CD4-positive, alpha-beta T cell treated with Interferon alpha-2 for 1 hour (primary cell): ENCODE measurements around the gene DHRS3.
A peak's percentile ranks its signal among the peaks of the same experiment; 100 is the strongest.

Source experiments
- DNase-seq, 2 donors: peaks; one replicate each; pipeline ENCODE4 v3.0.0-alpha.2; 2020 to 2022

DHRS3 gene

DNA sequence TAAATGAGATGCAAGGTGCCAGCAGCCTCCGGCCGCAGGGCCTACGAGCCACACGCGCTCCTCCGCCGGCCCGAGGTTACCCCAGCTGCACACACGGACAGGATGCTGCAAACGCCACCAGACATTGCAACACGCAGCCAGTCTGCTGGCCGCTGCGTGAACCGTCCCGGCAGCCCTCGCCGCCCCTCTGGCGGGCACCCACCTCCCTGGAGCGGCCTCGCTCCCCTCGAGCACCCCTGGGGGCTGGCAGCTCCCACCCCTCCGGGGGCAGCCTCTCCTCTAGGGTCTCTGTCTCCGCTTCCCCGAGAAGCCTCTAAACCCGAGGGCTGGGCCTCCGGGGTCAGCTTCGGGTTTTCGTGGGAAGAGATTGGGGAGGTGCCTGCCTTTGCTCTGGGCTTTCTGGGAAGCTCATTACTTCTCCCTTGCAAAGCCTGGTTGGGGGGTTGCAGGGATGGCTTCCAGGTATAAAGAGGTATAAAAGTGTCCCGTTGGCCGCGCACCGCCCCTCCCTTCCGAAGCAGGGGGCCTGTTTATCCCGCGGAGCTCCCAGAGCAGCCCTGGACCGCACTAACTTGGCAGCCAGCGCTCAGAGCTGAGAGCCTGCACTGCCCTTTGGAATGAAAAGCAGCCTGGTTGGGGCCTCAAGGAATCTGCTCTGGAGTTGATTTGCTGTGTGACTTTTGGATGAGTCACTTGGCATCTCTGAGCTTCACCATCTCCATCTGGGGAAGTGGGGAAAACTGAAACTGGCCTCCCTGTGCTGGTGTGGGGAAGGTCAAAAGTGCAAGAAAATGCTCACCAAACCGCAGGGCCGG, 21.8 kb downstream of the DHRS3 start:
- DNase-seq, result peak in 1 of 2 donors; percentile 63

DNA sequence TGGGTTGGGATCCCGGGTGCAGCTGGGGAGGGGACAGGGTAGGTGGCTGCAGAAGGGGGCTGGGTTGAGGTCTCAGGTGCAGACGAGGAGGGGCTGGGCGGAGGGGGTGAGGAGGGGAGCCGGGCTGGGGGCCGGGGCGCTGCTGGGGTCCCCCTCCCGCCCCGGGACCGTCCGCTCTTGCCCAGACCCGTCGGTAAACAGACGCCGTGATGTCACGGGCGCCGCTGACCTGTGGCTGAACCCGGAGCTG, 22.3 kb downstream of the DHRS3 start:
- peak in 1 of 2 donors; percentile 12 for DNase-seq

DNA sequence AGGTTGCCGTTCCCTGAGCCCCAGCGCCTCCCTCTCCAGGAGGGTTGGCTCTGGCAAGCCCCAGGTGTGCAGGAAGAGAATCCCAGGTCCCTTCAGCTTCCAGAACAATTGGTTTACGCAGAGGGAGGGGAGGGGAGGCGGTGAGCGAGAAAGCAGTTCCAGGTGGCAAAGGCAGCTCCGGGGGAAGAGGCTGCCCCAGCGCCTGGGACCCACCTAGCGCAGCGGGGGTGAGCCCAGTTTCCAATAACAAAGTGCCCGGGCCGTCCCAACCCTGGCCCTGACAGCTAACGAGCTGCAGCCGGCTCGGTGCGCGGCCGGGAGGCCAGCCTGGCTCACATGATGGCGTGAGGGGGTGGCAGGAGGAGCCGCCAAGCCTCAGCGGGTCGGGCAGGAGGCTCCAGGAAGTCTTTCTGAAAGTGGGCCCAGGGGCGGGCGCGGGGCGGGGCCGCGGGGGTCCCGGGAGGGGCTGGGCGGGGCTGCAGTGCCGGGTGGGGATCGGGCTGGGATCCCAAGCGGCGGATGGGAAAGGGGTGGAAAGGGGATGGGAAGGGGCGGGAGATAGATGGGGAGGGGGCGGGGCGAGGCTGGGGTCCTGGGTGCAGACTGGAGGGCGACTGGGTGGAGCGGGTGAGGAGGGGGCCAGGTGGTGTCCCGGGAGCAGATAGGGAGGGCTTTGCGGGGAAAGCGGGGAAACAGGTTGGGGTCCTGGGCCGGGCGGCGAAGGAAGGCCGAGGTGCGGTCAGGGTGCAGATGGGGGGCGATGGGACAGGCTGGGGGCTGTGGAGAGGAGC, 22.8 kb downstream of the DHRS3 start:
- peak in 1 of 2 donors; percentile 27 for DNase-seq

DNA sequence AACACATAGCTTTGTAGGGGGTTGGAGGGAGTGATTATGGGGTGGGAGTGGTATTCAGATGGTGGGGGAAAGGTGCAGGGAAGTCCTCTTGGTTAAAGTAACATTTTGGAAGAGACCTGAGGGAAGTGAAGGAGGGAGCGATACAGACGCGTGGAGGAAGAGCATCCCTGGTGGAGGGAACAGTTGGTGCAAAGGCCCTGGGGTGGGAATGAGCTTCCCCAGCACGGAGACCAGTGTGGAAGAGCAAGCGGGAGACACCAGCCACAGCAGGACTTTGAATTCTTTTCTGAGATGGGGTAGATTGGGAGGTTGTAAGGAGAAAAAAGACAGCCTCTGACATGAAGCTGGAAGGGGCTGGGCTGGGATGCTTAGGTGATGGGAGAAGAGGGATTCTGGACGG, 23.5 kb downstream of the DHRS3 start:
- DNase-seq, result no peak

DNA sequence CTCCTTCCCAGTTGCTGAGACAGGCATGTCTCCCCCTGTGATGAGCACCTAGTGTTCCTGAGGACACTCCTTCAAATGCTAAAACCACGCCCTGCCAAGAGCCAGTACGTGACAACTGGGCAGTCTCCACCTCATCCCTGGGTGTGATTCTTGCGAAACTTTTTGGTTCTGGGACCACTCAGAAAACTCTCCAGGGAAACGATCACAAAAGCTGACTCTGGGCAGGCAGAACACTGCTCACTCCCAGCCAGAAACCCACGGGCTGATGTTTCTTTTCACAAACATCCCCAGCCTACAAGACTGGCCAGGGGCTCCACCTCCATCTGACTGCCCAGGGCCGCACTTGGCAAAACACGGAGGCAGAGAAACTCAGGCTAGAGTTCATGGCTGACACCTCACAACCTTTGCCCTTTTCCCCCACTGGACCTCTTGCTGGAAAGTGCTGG, 24.4 kb downstream of the DHRS3 start:
- no peak for DNase-seq

DNA sequence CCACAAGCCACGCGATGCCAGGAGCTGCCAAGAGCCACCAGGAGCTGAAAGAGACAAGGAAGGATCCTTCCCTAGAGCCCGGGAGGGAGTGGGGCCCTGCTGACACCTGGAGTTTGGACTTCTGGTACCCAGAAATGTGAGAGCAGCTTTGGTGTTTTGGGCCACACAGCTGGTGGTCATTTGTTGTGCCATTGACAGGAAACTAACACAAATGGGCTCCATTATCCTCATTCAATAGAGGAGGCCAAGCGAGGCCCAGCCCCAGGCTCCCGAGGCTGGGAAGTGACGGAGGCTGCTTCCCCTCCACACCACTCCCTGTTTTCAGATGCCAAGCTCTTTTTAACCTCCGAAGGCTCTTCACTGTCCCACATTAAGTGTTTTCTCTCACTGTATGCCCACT, 25.5 kb downstream of the DHRS3 start:
- DNase-seq, result no peak

DNA sequence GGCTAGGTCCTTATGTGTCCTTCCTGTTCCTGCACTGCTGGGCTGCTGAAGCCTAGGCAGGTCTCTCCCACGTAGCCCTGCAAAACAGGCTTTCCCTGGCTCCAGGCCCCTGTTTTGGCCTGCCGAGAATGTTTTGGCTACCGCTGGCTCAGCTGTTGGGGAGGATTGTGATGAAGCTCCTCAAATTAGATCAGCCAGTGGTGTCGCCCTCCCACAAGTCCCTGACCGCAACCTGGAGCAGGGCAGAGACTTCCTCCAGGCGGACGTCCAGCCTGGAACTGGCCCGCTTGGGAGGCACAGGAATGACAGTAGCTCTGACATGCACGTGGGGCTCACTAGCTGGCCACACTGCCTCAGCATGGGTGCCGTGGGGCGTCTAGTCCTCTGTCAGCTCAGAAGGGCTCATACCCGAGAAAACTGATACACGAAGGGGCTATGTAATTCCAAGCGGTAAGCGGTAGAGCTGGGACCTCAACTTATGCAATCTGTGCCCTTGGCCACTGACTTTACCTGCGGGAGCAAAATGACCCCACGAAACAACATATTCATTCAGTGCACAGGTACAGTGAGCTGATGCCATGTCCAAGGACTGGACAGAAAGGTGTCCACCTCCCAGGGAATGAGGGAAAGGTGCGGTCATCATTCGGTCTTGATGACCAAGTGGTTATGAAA, 26.6 kb downstream of the DHRS3 start:
- DNase-seq, result no peak

DNA sequence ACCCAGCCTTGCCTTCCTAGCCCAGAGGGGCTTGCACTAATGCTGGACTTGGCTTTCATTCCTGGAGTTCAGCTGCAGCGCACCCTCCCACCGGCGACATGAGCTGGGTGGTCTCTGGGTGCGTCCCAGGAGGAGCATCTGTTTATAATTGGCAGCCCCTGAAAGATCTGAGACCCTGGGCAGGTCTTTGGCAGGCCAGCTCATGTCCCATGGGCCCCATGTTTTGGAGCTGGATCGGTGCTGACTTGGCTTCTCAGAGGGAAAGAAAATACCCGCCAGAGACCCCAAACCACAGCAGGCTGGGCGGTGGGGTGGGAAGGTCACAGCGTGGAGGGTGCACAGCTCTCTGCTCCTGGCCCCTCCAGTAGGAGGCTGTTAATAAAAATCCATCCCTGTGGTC, 29.3 kb downstream of the DHRS3 start:
- no peak for DNase-seq

DNA sequence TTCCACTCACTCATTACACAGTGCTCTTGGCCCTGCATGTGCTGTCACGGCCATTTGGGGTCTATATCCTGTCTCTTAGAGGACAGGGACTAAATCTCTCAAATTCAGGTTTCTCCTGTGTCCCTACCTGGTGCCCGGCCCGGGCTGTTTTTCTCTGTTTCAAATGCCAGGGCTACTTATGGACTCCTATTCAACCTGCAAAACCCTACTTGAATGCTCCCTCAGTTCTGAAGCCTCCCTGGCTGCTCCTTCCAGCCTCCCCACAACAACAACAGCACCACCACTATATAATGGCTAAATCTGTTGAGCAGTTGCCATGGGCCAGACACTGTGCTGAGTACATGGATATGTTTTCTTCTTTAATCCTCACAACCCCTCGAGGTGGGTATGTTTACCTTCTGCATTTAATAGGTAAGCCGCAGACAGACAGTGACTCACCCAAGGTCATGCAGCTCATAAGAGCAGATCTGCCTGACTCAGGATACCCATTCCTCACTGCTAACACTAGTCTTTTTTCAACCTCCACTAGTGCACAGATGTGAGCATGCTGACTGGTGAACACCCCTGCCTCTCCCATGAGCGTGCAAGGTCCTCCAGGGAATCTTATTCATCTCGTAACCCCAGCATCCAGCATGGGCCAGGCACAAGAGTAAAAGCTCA, 29.9 kb downstream of the DHRS3 start:
- no peak for DNase-seq

DNA sequence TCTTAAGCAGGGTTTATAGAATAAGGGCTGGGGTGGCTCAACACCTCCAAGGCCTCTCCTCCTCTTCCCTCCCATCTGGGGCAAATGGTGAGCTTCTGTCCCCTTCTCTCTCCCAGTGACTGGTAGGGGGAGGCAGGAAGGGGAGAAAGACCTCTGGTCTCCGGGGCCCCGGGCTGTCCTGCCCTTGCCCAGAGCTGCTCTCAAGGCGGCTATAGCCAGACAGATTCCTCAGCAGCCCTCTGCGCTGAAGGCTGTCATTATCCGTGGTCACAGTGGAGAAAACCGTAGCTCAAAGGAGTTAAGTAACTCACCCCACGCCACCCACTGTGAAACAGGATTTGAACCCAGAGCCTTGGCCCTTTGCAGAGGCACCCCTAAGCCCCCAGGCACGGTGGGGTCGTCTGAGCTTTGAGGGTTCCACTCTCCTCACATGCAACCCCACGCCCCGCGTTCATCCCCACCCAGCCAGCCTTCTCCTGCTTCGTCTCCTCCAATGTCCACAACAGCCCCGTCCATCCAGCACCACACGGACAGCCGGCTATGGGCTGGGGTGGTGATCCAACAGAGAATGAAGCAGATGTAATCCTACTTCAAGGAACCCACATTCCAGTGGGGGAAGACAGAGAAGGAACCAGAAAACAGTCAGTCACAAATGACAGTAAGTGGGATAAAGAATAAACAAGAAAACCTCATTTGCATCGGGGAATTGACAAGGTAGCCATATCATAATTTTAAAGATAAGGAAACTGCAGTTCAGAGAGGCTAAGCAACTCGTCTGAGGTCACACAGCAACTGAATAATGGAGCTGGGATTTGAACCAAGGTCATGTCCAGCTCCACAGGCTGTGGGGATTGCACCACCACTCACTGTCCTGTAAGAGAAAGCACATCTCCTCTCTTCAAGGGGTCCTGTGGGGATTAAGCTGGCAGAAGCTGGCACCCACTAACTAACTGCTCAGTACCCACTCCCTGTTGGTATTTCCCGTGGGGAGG, 31.8 kb downstream of the DHRS3 start:
- DNase-seq, result no peak

DNA sequence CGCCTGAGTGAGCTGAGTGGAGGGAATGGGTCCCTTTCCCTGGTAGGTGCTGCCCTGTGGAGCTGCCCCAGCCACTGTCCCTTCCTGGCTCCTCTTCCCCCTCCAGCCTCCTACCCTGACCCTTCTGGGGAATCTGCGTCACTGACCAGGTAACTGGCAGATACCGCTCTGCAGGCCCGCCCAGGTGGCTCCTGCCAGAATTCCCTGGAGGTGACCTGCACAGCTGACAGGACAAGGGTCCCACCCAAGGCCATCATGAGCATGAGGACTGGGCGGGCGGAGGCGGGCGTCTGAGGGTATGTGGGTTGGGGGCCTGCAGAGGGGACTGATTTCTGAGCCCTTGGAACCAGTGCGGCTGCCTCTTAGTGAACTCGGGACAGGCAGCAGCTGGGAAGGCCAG, 32.5 kb downstream of the DHRS3 start:
- DNase-seq, result no peak

DNA sequence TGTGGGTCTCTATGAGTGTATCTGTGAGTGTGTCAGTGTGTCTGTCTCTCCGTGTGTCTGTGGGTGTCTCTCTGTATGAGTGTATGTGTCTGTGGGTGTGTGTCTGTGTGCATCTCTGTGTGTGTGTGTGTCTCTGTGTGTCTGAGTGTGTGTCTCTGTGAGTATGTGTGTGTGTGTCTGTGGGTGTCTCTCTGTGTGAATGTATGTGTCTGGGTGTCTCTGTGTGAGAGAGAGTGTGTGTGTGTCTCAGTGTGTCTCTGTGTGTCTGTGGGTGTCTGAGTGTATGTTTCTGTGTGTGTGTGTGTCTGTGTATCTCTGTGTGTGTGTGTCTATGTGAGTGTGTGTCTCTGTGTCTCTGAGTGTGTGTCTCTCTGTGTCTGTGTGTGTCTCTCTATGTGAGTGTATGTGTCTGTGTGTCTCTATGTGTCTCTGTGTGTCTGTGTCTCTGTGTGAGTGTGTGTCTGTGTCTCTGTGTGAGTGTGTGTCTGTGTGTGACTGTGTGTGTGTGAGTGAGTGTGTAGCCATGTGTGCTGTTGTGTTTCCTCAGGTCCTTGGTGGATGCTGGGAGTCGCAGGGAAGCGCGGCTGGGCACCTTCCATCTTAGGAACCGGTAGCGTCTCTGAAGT, 33.0 kb downstream of the DHRS3 start:
- DNase-seq, result no peak

DNA sequence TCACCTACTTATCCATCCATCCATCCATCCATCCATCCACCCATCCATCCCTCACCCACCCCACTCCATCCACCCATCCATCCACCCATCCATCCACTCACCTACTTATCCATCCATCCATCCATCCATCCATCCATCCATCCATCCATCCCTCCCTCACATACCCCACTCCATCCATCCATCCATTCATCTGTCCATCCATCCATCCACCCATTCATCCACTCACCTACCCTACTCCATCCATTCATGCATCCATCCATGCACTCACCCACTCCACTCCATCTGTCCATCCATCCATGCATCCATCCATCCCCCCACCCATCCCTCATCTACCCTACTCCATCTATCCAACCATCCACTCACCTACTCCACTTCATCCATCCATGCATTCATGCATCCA, 34.5 kb downstream of the DHRS3 start:
- DNase-seq, result no peak

DNA sequence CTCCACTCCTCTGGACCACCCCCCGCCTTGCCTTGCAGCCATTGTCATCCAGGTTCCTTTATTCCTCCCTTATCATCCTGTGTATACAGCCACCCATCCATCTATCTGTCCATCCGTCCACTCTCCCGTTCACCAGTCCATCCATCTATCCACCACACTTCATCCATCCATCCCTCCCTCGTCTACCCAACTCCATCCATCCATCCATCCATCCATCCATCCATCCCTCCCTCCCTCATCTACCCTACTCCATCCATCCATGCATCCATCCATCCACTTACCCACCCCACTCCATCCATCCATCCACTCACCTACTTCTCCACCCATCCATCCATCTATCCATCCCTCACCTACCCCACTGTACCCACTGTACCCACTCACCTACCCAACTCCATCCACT, 35.4 kb downstream of the DHRS3 start:
- DNase-seq, result no peak

DNA sequence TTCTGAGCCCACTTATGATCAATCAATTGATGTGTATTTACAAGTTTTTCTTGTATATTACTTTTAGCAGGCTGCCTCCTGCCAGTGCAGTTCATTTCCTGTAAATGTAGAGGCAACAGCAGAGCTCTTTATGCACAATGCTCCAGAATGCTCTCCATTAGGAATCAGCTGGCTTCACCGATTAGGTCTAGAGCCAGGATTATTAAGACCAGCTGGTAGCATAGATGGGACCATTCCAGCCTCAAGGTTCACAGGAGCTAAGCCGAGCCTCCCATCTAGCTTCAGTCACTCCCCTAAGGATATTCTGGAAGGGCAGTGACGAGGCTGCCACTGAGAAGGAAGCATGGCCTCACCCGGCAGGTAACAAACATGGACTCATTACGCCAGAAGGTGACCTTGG, 36.8 kb downstream of the DHRS3 start:
- DNase-seq, result no peak

DNA sequence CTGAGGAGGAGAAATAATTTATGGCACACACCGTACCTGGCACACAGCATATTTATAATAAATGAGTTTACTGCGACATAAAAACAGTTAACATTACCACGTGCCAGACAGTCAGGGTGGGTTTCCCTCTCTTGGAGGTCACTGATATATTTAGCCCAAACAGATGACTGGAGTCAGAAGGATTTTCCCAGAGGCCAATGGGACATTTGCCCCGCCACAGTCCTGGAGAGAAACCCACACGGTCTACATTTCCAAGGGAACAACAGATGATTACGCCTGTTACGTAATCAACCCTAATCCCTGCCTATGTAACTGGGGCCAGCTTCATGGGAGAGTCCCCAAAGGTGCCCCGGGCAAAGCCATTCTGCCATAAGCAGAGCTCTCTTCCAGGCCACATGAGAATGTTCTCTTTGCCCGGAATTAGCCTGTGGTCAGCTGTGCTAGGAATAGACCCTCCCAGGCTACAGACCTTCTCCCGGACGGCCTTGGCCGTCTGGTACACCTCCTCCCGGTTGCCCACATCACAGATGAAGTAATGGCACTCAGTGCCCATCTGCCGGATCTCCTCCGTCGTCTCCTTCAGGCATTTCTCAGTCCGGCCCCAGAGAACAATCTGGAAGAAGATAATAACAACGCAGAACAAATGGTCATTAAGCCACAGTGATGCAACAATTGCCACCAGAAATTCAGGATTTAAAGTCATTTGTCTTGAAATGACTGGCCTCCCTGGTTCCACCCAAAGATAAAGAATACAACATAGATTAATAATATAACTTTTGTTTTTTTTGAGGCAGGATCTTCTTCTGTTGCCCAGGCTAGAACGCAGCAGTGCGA, 37.7 kb downstream of the DHRS3 start:
- no peak for DNase-seq

DNA sequence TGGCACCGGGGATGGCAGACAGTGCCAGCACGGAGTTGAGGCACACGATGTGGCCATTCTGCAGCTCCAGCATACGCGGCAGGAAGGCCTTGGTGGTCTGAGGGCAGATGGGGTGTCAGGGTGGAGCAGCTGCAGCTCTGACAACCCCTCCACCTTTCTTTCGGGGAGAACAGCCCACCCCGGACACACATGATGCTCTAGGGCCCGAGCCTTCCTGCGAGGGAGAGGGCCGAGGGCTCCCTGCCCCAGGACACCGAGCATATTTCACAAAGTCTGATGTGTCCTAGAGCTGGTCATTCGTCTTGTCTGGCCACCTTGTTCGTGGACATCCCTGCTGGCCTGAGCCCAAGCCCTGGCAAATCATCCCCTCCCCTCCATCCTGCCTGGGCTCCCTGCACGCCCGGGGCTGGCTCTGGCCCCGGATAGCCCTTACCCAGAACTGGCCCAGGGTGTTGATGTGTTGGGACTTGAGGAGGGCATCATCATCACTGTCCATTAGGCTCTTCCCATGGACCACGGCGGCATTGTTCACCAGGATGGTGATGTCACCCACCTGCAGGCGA, 39.1 kb downstream of the DHRS3 start:
- DNase-seq, result no peak

DNA sequence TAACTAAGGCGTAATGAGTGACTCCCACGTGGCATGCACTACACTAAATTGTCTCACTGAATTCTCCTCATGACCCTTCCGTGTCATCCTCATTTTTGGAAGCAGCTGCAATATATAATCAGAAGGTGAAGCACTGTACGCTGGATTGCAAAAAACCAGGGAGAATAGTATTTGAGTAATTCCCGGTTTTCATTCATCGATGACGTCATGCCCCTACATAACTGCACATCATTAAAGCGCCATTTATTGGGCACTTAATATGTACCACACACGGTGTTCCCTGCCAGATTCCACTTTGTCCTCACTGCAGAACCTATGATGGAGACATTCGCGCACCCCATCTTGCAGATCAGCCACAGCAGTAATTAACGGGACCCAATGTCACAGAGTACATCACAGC, 41.0 kb downstream of the DHRS3 start:
- no peak for DNase-seq

DNA sequence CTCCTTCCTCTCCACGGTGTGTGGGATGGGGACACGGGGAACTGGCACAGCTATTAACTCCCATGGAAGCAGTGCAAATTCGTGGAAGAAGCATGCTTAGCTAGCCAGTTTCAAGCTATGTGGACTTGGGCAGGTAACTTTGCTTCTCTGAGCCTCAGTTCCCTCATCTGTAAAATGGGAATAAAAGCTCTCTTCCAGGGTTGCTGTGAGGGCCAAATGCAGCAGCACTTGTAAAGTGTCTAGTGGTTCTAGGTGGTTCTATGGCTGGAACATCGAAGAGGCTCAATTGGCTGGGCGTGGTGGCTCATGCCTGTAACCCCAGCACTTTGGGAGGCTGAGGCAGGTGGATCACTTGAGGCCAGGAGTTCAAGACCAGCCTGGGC, 43.3 kb downstream of the DHRS3 start:
- DNase-seq, result no peak

DNA sequence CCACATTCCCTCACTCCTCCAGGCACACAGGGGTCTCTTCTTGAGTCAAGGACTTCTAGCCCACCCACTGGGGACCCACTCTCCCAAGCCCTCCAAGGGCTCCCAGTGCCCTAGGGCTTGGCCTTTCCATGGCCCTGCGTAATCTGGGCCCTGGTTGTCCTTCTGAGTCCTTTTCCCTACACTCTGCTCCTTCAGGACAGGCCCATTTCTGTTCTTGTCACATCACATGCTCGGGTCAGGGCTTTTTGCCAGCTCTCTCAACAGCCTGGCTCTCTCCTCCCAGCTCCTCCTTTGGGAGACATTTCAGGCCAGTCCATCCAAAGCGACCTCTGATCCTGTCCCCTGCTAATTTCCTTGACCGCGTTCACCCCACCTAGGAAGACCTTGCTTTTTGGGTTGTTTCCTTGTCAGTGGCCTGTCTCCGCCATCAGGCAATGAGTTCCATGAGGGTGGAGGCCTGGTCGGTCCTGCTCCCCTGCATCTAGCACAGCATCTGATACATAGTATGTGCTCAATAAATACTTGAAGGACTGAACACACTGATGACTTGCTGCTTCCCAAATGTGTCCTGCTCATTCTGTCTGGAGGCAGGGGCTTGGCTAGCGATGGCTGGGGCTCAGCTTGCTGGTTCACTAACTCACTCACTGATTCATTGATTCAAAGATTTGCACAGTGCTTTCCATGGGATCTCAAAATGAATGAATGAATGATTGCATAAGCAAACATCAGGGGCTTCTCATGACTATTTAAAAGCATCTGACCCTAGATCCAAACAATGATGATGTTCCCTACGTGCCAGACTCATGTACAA, 44.8 kb downstream of the DHRS3 start:
- DNase-seq, result no peak
